ENCODE data around the gene ZBTB16.

Gene ZBTB16

DNA sequence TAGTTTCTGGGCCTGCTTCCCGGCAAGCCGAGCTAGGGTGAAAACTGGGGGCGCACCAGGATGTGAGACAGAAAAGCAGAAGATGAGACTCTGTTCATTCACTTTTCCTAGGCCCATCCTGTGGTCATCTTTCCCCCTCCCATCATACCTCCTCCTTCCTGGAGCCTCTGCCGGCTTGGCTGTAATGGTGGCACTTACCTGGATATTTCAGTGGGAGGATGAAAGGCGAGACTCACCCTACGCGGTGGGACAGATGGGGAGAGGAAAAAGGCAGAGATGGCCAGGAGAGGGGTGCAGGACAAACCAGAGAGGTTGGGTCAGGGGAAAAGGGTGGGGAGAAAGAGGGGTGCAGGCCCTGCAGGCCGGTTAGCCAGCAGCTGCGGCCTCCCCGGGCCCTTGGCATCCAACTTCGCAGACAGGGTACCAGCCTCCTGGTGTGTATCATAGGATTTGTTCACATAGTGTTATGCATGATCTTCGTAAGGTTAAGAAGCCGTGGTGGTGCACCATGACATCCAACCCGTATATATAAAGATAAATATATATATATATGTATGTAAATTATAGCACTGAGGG, 195.1 kb downstream of the ZBTB16 start:
- H3K4me3 ChIP-seq (ENCODE audit: low read depth, low read length), result no peak overlapping the region
- TF ChIP-seq, protein P1, sequence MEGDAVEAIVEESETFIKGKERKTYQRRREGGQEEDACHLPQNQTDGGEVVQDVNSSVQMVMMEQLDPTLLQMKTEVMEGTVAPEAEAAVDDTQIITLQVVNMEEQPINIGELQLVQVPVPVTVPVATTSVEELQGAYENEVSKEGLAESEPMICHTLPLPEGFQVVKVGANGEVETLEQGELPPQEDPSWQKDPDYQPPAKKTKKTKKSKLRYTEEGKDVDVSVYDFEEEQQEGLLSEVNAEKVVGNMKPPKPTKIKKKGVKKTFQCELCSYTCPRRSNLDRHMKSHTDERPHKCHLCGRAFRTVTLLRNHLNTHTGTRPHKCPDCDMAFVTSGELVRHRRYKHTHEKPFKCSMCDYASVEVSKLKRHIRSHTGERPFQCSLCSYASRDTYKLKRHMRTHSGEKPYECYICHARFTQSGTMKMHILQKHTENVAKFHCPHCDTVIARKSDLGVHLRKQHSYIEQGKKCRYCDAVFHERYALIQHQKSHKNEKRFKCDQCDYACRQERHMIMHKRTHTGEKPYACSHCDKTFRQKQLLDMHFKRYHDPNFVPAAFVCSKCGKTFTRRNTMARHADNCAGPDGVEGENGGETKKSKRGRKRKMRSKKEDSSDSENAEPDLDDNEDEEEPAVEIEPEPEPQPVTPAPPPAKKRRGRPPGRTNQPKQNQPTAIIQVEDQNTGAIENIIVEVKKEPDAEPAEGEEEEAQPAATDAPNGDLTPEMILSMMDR (IDR thresholded peaks at IDR 0.05), result no peak

GRCh38 chr11:114255289-114255688, 195.8 kb downstream of the ZBTB16 start:
- Histone ChIP-seq H3K27me3 (ENCODE audit: control insufficient read depth, insufficient read depth, low read length) (no peaks in the 10 kb centered on the region), H3K9ac (no peak overlapping the region), H3K4me3 (ENCODE audit: low read depth, low read length) (no peak overlapping the region), H3K9me3 (ENCODE audit: control insufficient read depth, low read length) (no peaks in the 10 kb centered on the region), H3K4me2 (ENCODE audit: low read length) (no peak overlapping the region), H2AFZ (no peak overlapping the region), H3K4me1 (peaks cover 8% of the 10 kb centered on the region), H3K79me2 (no peaks in the 10 kb centered on the region), H3K27ac (no peak overlapping the region), H3K36me3 (ENCODE audit: control insufficient read depth, insufficient read depth, low read length) (no peaks in the 10 kb centered on the region)
- TF ChIP-seq, protein P1 (IDR thresholded peaks at IDR 0.05), result no peak

More for the DNA sequence above, 195.1 kb downstream of the ZBTB16 start:
- Histone ChIP-seq H3K36me3 (ENCODE audit: control insufficient read depth, insufficient read depth, low read length) (no peaks in the 10 kb centered on the region), H3K4me1 (peaks cover 8% of the 10 kb centered on the region), H3K79me2 (no peaks in the 10 kb centered on the region), H3K27me3 (ENCODE audit: control insufficient read depth, insufficient read depth, low read length) (no peaks in the 10 kb centered on the region), H3K4me2 (ENCODE audit: low read length) (no peak overlapping the region), H3K9me3 (ENCODE audit: control insufficient read depth, low read length) (no peaks in the 10 kb centered on the region), H3K9ac (no peak overlapping the region), H3K27ac (no peak overlapping the region), H2AFZ (no peak overlapping the region)

DNA sequence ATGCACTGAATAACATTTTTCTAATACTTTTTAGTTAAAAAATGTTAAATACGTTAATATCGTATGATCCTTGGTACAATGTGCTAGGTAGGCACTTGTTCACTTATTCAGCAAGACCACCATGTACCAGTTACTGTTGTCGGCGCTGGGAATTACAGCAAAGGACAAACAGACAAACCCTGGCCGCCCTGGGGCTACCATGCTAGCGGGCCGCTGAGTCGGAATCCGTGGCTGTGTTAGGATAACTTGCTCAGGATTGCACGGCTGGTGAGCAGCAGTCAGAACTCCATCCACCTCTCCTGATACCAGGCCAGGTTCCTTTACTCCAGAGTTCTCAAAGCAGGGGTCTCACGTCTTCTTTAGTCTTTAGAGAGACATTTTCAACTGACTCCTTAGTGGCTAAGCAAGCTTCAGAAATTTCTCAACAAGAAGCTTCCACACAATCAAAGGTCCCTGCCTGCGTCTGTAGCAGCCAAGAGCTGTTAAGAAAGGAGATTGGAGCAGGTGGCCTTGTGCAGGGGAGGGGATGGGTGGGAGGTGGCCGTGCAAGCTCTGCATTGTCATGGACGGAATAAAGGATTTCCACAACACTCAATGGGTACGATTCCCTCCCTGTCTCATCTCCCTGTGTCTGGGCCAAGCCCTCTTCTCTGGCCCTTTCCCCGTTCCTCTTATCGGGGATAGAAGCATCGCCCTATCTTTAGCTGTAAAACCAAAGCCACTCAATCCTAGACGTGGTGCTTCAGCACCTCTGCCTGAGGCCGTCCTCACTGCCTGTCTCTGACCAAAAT, 196.9 kb downstream of the ZBTB16 start:
- H3K27me3 ChIP-seq (ENCODE audit: control insufficient read depth, insufficient read depth, low read length), result no peaks in the 10 kb centered on the region
- no peak overlapping the region for H3K27ac ChIP-seq
- H3K4me1 ChIP-seq, result peaks cover 8% of the 10 kb centered on the region

GRCh38 chr11:114256967-114257286, 197.4 kb downstream of the ZBTB16 start:
- no peak overlapping the region for H3K4me3 ChIP-seq (ENCODE audit: low read depth, low read length)
- H3K27me3 ChIP-seq (ENCODE audit: control insufficient read depth, insufficient read depth, low read length), result no peaks in the 10 kb centered on the region
- TF ChIP-seq, protein P1 (IDR thresholded peaks at IDR 0.05), result no peak
- H3K36me3 ChIP-seq (ENCODE audit: control insufficient read depth, insufficient read depth, low read length), result no peaks in the 10 kb centered on the region
- H3K4me1 ChIP-seq, result peaks cover 8% of the 10 kb centered on the region
- H3K9ac ChIP-seq, result no peak overlapping the region
- H3K27ac ChIP-seq, result no peak overlapping the region
- no peaks in the 10 kb centered on the region for H3K79me2 ChIP-seq
- H3K4me2 ChIP-seq (ENCODE audit: low read length), result no peak overlapping the region
- H3K9me3 ChIP-seq (ENCODE audit: control insufficient read depth, low read length), result no peaks in the 10 kb centered on the region
- no peak overlapping the region for H2AFZ ChIP-seq

More for the DNA sequence above, 196.9 kb downstream of the ZBTB16 start:
- Histone ChIP-seq H3K4me3 (ENCODE audit: low read depth, low read length) (no peak overlapping the region), H3K9me3 (ENCODE audit: control insufficient read depth, low read length) (no peaks in the 10 kb centered on the region), H3K4me2 (ENCODE audit: low read length) (no peak overlapping the region), H3K9ac (no peak overlapping the region), H3K79me2 (no peaks in the 10 kb centered on the region), H3K36me3 (ENCODE audit: control insufficient read depth, insufficient read depth, low read length) (no peaks in the 10 kb centered on the region), H2AFZ (no peak overlapping the region)
- TF ChIP-seq, protein P1 (IDR thresholded peaks at IDR 0.05), result no peak

Data from parathyroid adenoma (tissue), 2 donors.